ENCODE results near the gene PTTG1. TPM values are rescaled to one million over a fixed set of nuclear protein-coding genes. Genes with fewer than 3 reads are reported as not detected.

PTTG1 gene
- polyA plus RNA-seq, 1 of the 3 experiments (the other 2 are of a cell fraction), result 279 TPM

- TF ChIP-seq, protein P1, sequence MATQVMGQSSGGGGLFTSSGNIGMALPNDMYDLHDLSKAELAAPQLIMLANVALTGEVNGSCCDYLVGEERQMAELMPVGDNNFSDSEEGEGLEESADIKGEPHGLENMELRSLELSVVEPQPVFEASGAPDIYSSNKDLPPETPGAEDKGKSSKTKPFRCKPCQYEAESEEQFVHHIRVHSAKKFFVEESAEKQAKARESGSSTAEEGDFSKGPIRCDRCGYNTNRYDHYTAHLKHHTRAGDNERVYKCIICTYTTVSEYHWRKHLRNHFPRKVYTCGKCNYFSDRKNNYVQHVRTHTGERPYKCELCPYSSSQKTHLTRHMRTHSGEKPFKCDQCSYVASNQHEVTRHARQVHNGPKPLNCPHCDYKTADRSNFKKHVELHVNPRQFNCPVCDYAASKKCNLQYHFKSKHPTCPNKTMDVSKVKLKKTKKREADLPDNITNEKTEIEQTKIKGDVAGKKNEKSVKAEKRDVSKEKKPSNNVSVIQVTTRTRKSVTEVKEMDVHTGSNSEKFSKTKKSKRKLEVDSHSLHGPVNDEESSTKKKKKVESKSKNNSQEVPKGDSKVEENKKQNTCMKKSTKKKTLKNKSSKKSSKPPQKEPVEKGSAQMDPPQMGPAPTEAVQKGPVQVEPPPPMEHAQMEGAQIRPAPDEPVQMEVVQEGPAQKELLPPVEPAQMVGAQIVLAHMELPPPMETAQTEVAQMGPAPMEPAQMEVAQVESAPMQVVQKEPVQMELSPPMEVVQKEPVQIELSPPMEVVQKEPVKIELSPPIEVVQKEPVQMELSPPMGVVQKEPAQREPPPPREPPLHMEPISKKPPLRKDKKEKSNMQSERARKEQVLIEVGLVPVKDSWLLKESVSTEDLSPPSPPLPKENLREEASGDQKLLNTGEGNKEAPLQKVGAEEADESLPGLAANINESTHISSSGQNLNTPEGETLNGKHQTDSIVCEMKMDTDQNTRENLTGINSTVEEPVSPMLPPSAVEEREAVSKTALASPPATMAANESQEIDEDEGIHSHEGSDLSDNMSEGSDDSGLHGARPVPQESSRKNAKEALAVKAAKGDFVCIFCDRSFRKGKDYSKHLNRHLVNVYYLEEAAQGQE (IDR thresholded peaks at IDR 0.05; ENCODE audit: low read depth, low read length), result no peak
- TF ChIP-seq RFX5 (IDR thresholded peaks at IDR 0.05; ENCODE audit: low read length), result no peak
- no peak for TF ChIP-seq MXI1 (IDR thresholded peaks at IDR 0.05; ENCODE audit: low read depth, low read length)
- TF ChIP-seq, protein P2, sequence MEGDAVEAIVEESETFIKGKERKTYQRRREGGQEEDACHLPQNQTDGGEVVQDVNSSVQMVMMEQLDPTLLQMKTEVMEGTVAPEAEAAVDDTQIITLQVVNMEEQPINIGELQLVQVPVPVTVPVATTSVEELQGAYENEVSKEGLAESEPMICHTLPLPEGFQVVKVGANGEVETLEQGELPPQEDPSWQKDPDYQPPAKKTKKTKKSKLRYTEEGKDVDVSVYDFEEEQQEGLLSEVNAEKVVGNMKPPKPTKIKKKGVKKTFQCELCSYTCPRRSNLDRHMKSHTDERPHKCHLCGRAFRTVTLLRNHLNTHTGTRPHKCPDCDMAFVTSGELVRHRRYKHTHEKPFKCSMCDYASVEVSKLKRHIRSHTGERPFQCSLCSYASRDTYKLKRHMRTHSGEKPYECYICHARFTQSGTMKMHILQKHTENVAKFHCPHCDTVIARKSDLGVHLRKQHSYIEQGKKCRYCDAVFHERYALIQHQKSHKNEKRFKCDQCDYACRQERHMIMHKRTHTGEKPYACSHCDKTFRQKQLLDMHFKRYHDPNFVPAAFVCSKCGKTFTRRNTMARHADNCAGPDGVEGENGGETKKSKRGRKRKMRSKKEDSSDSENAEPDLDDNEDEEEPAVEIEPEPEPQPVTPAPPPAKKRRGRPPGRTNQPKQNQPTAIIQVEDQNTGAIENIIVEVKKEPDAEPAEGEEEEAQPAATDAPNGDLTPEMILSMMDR (IDR thresholded peaks at IDR 0.05), result no peak
- no peak for TF ChIP-seq POLR2AphosphoS5 (IDR thresholded peaks at IDR 0.05; ENCODE audit: low read depth, low read length)
These were observed 28.7 kb downstream of the PTTG1 start (continued) for GRCh38 chr5:160450164-160450932.

DNA sequence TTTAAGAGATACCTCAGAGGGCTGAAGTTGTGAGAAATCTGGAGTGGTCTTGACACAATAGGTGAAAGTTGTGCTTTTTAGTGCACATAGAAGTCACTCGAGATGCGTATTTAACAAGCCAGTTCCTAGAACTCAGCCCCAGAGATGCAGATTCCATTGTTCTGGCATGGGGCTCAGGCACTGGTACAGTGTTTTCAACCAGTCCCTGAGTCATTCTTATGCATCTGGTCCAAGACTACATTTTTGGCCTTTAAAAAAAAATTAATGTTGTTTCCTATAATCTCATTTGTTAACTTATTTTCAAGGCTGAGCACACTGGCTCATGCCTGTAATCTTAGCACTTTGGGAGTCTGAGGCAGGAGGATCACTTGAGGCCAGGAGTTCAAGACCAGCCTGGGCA, 29.6 kb downstream of the PTTG1 start:
- no peaks in the 10 kb centered on the region for H3K79me2 ChIP-seq (ENCODE audit: insufficient read depth)
- no peak overlapping the region for H3K9ac ChIP-seq
- no peaks in the 10 kb centered on the region for H3K9me2 ChIP-seq
- POLR2A ChIA-PET, result no interaction called here
- H3K4me1 ChIP-seq (ENCODE audit: control insufficient read depth in 1 of 2, insufficient read depth in 2 of 2, low read depth in 1 of 2, low read length in 1 of 2), result no peaks in the 10 kb centered on the region
- no peaks in the 10 kb centered on the region for H3K9me3 ChIP-seq
- H2AFZ ChIP-seq (ENCODE audit: low read depth), result no peak overlapping the region
- H3K36me3 ChIP-seq (replicated peaks in 1 of 2; ENCODE audit: control insufficient read depth in 1 of 2, insufficient read depth in 2 of 2, low read length in 1 of 2), result no peaks in the 10 kb centered on the region
- no peak overlapping the region for H3K4me2 ChIP-seq
- 82% methylated on average over 2 of the region's 2 CpGs for WGBS (ENCODE audit: low lambda C conversion rate)
- H3K27me3 ChIP-seq (ENCODE audit: insufficient read depth), result no peaks in the 10 kb centered on the region
- no peak overlapping the region for H3K4me3 ChIP-seq (ENCODE audit: low read depth in 2 of 2, low read length in 1 of 2)
- no peaks in the 10 kb centered on the region for H4K20me1 ChIP-seq (ENCODE audit: insufficient read depth)
- TF ChIP-seq RFX5 (IDR thresholded peaks at IDR 0.05; ENCODE audit: low read length), result no peak
- H3K27ac ChIP-seq (ENCODE audit: low read depth in 2 of 2, low read length in 1 of 2), result no peak overlapping the region
- DNase-seq, result no peak
- H3F3A ChIP-seq (replicated peaks; ENCODE audit: insufficient read depth), result no peaks in the 10 kb centered on the region
- CTCF ChIA-PET, result interaction anchor here (0.6 kb wide), 1 partner anchor 927 kb away, joined by 3 read pairs; no protein-coding TSS in a partner anchor

- H3F3A ChIP-seq (replicated peaks; ENCODE audit: insufficient read depth), result no peaks in the 10 kb centered on the region
- TF ChIP-seq RXRA (IDR thresholded peaks at IDR 0.05; ENCODE audit: borderline replicate concordance, low read depth) (no peak), CHD2 (IDR thresholded peaks at IDR 0.05; ENCODE audit: low read length, partially characterized antibody) (no peak), NRF1 (IDR thresholded peaks at IDR 0.05; ENCODE audit: low read depth, low read length) (no peak), RCOR1 (IDR thresholded peaks at IDR 0.05; ENCODE audit: low read length) (no peak), TEAD4 (IDR thresholded peaks at IDR 0.05; ENCODE audit: borderline replicate concordance, insufficient read depth) (no peak), GABPA (IDR thresholded peaks at IDR 0.05; ENCODE audit: low read depth) (no peak), RAD21 (IDR thresholded peaks at IDR 0.05; ENCODE audit: low read length) (no peak), MXI1 (IDR thresholded peaks at IDR 0.05; ENCODE audit: low read depth, low read length) (no peak)
- TF ChIP-seq, protein P3, sequence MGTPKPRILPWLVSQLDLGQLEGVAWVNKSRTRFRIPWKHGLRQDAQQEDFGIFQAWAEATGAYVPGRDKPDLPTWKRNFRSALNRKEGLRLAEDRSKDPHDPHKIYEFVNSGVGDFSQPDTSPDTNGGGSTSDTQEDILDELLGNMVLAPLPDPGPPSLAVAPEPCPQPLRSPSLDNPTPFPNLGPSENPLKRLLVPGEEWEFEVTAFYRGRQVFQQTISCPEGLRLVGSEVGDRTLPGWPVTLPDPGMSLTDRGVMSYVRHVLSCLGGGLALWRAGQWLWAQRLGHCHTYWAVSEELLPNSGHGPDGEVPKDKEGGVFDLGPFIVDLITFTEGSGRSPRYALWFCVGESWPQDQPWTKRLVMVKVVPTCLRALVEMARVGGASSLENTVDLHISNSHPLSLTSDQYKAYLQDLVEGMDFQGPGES (IDR thresholded peaks at IDR 0.05; ENCODE audit: low read depth, low read length), result no peak
- TF ChIP-seq, protein P1 (IDR thresholded peaks at IDR 0.05; ENCODE audit: low read depth, low read length), result no peak
- CTCF ChIA-PET, result interaction anchor here (3.8 kb wide), 1 partner anchor 14 kb away, joined by 23 read pairs; no protein-coding TSS in a partner anchor
These were observed 30.4 kb downstream of the PTTG1 start for GRCh38 chr5:160452036-160452435.

More at GRCh38 chr5:160452036-160452435, 30.4 kb downstream of the PTTG1 start:
- Histone ChIP-seq H3K79me2 (ENCODE audit: insufficient read depth) (no peaks in the 10 kb centered on the region), H3K36me3 (replicated peaks in 1 of 2; ENCODE audit: control insufficient read depth in 1 of 2, insufficient read depth in 2 of 2, low read length in 1 of 2) (no peaks in the 10 kb centered on the region), H3K9me2 (no peaks in the 10 kb centered on the region), H2AFZ (ENCODE audit: low read depth) (no peak overlapping the region), H3K27ac (ENCODE audit: low read depth in 2 of 2, low read length in 1 of 2) (no peak overlapping the region), H3K9me3 (no peaks in the 10 kb centered on the region), H3K4me2 (no peak overlapping the region), H3K4me1 (ENCODE audit: control insufficient read depth in 1 of 2, insufficient read depth in 2 of 2, low read depth in 1 of 2, low read length in 1 of 2) (no peaks in the 10 kb centered on the region), H3K27me3 (ENCODE audit: insufficient read depth) (no peaks in the 10 kb centered on the region), H3K4me3 (ENCODE audit: low read depth in 2 of 2, low read length in 1 of 2) (no peak overlapping the region), H4K20me1 (ENCODE audit: insufficient read depth) (no peaks in the 10 kb centered on the region), H3K9ac (no peak overlapping the region)
- DNase-seq, result no peak
- POLR2A ChIA-PET, result no interaction called here

All from SK-N-SH (cell line).